Sigmoid colon (tissue), 4 donors: Measurements from ENCODE around the gene DGKI.

Source experiments
- CTCF ChIP-seq, 4 experiments: fragments of 450-650 bp in 3 of 4; fragments of 200-600 bp in 1 of 4; IDR thresholded peaks; one replicate each; pipeline ENCODE4 v1.5.1; 2016 to 2019; ENCODE audit warnings: antibody characterized with exemption in 4 of 4, mild to moderate bottlenecking in 3 of 4, moderate library complexity in 2 of 4
- POLR2A ChIP-seq, 2 donors: fragments of 450-650 bp; IDR thresholded peaks; one replicate each; pipeline ENCODE4 v1.6.1; 2016; ENCODE audit warnings: antibody characterized with exemption in 2 of 2, mild to moderate bottlenecking in 2 of 2, moderate library complexity in 2 of 2
- POLR2AphosphoS5 ChIP-seq, 4 donors: sonication (generic); formaldehyde crosslinking; IDR thresholded peaks; one replicate each; pipeline ENCODE4 v1.6.1; 2017; ENCODE audit warnings: antibody characterized with exemption in 4 of 4

GRCh38 chr7:137388916-137389315 lies 457.9 kb downstream of the DGKI start:
- TF ChIP-seq POLR2A (IDR thresholded peaks at IDR 0.05) = no peak
- no peak for TF ChIP-seq CTCF (IDR thresholded peaks at IDR 0.05)
- no peak for TF ChIP-seq POLR2AphosphoS5 (IDR thresholded peaks at IDR 0.05)
